GM12875 (cell line): ENCODE data around the gene FSCN2.

ENCODE experiments used
- H3K4me3 ChIP-seq: one replicate; pipeline ENCODE4 v1.5.1; 2011; ENCODE audit warnings: low read depth, low read length, control low read depth
- TF ChIP-seq, protein P1 (sequence below): IDR thresholded peaks from 2 replicates; pipeline ENCODE4 v1.5.1; 2011; ENCODE audit warnings: low read depth, mild to moderate bottlenecking, control low read depth, inconsistent platforms, low read length, moderate library complexity, borderline replicate concordance; ENCODE audit not compliant: insufficient read depth

Gene FSCN2

DNA sequence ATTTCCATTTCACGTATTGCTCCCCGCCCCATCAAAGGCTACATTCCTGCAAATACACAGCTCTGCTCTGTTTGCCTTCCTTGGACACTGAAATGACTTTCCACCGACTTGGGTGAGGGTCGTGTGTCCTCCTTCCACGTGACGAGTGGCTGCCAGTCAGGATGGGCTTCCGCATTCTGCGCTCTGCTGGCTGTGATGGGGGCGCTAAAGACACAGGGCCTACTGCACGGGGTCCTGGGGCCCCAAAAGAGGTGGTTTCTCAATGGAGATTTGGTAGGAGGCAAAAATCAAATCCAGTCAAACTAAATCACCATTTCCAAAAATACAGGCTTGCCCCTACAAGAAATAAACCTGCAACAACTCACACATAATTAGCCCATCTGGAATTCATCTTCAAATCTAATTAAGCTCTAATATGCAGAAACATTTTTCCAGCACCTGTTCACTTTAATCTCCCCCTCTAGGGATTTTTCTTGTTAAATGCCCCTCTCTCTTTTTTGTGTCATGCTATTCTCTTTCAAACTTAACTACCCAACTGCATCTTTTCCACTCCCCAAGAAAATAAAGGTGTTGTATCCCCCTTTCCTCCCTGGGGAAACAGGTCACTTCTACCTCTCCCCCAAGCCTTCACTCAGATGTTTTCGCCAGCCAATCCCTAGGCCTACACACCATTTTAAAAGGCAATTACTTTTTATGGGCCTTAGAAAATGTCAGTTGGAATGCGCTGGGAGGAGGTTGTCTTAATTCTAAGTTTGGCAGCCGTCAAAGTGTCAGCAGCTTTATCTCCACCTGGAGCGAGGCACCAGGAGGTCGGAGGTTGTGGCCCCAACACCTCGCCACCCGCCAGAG lies 45.8 kb downstream of the FSCN2 start:
- TF ChIP-seq, protein P1, sequence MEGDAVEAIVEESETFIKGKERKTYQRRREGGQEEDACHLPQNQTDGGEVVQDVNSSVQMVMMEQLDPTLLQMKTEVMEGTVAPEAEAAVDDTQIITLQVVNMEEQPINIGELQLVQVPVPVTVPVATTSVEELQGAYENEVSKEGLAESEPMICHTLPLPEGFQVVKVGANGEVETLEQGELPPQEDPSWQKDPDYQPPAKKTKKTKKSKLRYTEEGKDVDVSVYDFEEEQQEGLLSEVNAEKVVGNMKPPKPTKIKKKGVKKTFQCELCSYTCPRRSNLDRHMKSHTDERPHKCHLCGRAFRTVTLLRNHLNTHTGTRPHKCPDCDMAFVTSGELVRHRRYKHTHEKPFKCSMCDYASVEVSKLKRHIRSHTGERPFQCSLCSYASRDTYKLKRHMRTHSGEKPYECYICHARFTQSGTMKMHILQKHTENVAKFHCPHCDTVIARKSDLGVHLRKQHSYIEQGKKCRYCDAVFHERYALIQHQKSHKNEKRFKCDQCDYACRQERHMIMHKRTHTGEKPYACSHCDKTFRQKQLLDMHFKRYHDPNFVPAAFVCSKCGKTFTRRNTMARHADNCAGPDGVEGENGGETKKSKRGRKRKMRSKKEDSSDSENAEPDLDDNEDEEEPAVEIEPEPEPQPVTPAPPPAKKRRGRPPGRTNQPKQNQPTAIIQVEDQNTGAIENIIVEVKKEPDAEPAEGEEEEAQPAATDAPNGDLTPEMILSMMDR = no peak
- no peak overlapping the region for H3K4me3 ChIP-seq

DNA sequence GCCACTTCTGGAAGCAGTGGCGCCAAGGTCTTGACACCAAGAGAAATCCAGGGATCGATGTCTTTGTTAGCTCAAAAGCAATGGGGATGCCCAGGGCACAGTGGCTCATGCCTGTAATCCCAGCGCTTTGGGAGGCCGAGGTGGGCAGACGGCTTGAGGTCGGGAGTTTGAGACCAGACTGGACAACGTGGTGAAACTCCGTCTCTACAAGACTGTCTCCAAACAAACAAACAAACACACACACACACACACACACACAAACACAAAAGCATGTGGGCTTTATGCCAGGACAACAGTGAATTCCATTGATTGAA lies 46.4 kb downstream of the FSCN2 start:
- H3K4me3 ChIP-seq = no peak overlapping the region
- TF ChIP-seq, protein P1 = no peak

DNA sequence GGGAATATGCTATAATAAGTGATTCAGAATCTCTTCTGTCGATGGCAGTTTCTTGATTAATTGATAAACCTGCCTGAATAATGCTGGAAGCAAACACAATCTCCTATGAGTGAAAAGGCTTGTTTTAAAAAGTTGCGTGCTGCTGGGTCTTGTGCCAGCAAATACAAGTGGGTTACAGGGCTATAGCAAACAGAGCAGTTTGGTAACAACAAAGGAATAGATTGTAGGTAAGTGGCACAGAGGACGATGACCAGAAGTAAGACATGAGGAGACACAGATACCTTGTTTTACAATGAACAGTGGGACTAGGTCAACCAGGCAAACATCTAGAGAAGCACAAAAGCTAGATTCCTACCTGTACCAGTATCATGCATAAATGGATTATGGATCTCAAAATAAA lies 47.7 kb downstream of the FSCN2 start:
- H3K4me3 ChIP-seq = no peak overlapping the region
- TF ChIP-seq, protein P1 = no peak

- TF ChIP-seq, protein P1 = no peak
- H3K4me3 ChIP-seq = no peak overlapping the region
Measured at GRCh38 chr17:81576621-81577277, 48.6 kb downstream of the FSCN2 start.

GRCh38 chr17:81577278-81578000 lies 49.3 kb downstream of the FSCN2 start:
- TF ChIP-seq, protein P1 = no peak
- no peak overlapping the region for H3K4me3 ChIP-seq

GRCh38 chr17:81578038-81578441 lies 49.9 kb downstream of the FSCN2 start:
- TF ChIP-seq, protein P1 = no peak
- H3K4me3 ChIP-seq = no peak overlapping the region
